Activated CD8-positive, alpha-beta memory T cell treated with anti-CD3 and anti-CD28 coated beads for 24 hours (primary cell): ENCODE results near the gene SRRM5.
"Not testable (repeated sequence)": the region's sequence is repeated elsewhere in the genome, so short reads cannot be mapped to it uniquely, and the experiment has no call there.

Source experiments
- DNase-seq: peaks from one replicate; pipeline ENCODE4 v3.0.0-alpha.2; 2020

SRRM5 gene

GRCh38 chr19:43619262-43620060 is 7.6 kb downstream of the SRRM5 start, which contains the start of gene ZNF428:
Gene ZNF428 (minus strand): TSS chr19:43619629. CDS start chr19:43614304, 5,325 bp downstream.
- peak; percentile 93 for DNase-seq

GRCh38 chr19:43620061-43621001 is 8.4 kb downstream of the SRRM5 start:
- DNase-seq: no peak

GRCh38 chr19:43622070-43622469 is 10.2 kb downstream of the SRRM5 start:
- DNase-seq: no peak

GRCh38 chr19:43622956-43623355 is 11.1 kb downstream of the SRRM5 start:
- DNase-seq: no peak

- no peak for DNase-seq
Observed at GRCh38 chr19:43623889-43624670, 12.2 kb downstream of the SRRM5 start.

GRCh38 chr19:43624933-43625332 is 13.0 kb downstream of the SRRM5 start:
- DNase-seq: peak; percentile 90

GRCh38 chr19:43625918-43626579 is 14.2 kb downstream of the SRRM5 start:
- no peak for DNase-seq

GRCh38 chr19:43626838-43627237 is 14.9 kb downstream of the SRRM5 start:
- DNase-seq: no peak

- no peak for DNase-seq
Observed at GRCh38 chr19:43628646-43629326, 16.9 kb downstream of the SRRM5 start.

GRCh38 chr19:43631491-43631890 is 19.6 kb downstream of the SRRM5 start:
- no peak for DNase-seq

- DNase-seq: no peak
Observed at GRCh38 chr19:43633520-43633919, 21.6 kb downstream of the SRRM5 start.

- DNase-seq: no peak
Observed at GRCh38 chr19:43634068-43634467, 22.2 kb downstream of the SRRM5 start.

- DNase-seq: no peak
Observed at GRCh38 chr19:43634506-43634871, 22.6 kb downstream of the SRRM5 start.

GRCh38 chr19:43634872-43635560 is 23.1 kb downstream of the SRRM5 start:
- no peak for DNase-seq

- DNase-seq: not testable (repeated sequence)
Observed at GRCh38 chr19:43635561-43635940, 23.7 kb downstream of the SRRM5 start.

GRCh38 chr19:43636121-43636683 is 24.3 kb downstream of the SRRM5 start:
- no peak for DNase-seq

GRCh38 chr19:43638214-43638994 is 26.5 kb downstream of the SRRM5 start:
- no peak for DNase-seq

GRCh38 chr19:43638995-43639518 is 27.2 kb downstream of the SRRM5 start:
- no peak for DNase-seq

GRCh38 chr19:43639519-43640423 is 27.9 kb downstream of the SRRM5 start, which contains the start of gene CADM4:
Gene CADM4 (minus strand): TSS chr19:43639850. CDS start chr19:43639790, 60 bp downstream.
- peak; percentile 76 for DNase-seq
